Stimulated activated memory B cell treated with anti-CD40 and anti-IgM and Interleukin-4, amounts not matched to agents 10 μg/mL and 1 μg/mL and 100 μg/mL, for 72 hours (primary cell): ENCODE measurements around the gene SMAGP.

ENCODE experiments used
- ATAC-seq: fragments of 150-1000 bp; cut with Tn5 transposase; 2 replicates; pipeline ENCODE4 v1.10.0; 2021
- H3K27ac Mint-ChIP-seq: one replicate; pipeline ENCODE4 v1.8.0; 2022; ENCODE audit warnings: mild to moderate bottlenecking, mixed read lengths
- H3K27me3 Mint-ChIP-seq: one replicate; pipeline ENCODE4 v1.8.0; 2022; ENCODE audit warnings: mixed read lengths
- H3K36me3 Mint-ChIP-seq: one replicate; pipeline ENCODE4 v1.8.0; 2022; ENCODE audit warnings: mixed read lengths
- H3K4me1 Mint-ChIP-seq: one replicate; pipeline ENCODE4 v1.8.0; 2022; ENCODE audit warnings: mixed read lengths
- H3K4me3 Mint-ChIP-seq: one replicate; pipeline ENCODE4 v1.8.0; 2022; ENCODE audit warnings: mild to moderate bottlenecking, moderate library complexity, mixed read lengths
- H3K9me3 Mint-ChIP-seq: one replicate; pipeline ENCODE4 v1.8.0; 2022; ENCODE audit warnings: mixed read lengths

The SMAGP gene

DNA sequence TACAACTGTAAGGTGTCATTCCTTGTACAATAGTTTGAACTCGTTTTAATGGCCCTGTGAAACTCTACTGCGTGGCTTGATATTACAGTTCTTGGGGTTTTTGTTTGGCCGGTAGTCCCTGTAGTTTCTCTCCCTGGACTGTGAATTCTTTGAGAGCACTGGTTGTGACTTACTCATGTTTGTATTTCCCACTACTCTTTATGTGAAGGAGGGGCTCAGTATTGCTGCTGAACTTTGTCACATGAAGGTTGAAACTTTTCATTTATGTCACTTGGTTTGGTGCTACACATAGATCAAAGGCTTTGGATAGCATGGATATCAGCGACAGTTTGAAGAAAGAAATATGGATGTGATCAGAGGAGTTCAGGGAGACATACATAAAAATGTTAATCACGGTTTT is 50.9 kb downstream of the SMAGP start:
- ATAC-seq = no peak
- H3K4me1 Mint-ChIP-seq = peaks cover 14% of the 10 kb centered on the region
- peak overlapping the region; percentile 89 for H3K27ac Mint-ChIP-seq
- H3K36me3 Mint-ChIP-seq = peaks cover 4% of the 10 kb centered on the region
- H3K27me3 Mint-ChIP-seq = no peaks in the 10 kb centered on the region
- peak overlapping the region; percentile 28 for H3K4me3 Mint-ChIP-seq
- no peaks in the 10 kb centered on the region for H3K9me3 Mint-ChIP-seq

DNA sequence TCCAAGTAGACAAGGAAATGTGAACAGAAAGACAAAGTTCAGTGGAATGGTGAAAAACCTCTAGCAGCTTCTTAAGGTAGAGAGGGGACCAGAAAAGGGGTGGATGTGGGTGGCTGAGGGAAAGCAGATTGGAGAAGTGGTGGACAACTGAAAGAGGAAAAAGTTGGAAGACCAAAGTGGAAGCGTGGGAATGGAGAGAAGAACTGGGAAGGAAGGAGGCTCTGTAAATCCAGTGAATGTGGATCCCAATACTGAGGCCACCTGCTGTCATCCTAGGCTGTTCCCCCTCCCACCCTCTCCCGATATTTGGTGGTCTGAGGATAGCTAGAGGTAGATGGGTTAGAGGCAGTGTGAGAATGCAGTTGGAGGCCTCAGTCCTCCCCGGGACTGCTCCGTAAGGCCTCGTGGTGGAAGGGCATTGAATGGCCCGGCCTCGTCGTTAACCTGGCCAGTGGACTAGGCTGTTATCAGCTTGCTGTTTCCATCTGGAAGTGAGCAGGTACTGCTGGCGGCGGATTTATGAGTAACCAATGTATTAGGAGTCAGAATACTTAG is 51.5 kb downstream of the SMAGP start:
- Mint-ChIP-seq H3K36me3 (peaks cover 7% of the 10 kb centered on the region), H3K4me3 (peak overlapping the region; percentile 75), H3K9me3 (no peaks in the 10 kb centered on the region), H3K4me1 (peaks cover 14% of the 10 kb centered on the region), H3K27me3 (no peaks in the 10 kb centered on the region), H3K27ac (peak overlapping the region; percentile 89)
- ATAC-seq = no peak

DNA sequence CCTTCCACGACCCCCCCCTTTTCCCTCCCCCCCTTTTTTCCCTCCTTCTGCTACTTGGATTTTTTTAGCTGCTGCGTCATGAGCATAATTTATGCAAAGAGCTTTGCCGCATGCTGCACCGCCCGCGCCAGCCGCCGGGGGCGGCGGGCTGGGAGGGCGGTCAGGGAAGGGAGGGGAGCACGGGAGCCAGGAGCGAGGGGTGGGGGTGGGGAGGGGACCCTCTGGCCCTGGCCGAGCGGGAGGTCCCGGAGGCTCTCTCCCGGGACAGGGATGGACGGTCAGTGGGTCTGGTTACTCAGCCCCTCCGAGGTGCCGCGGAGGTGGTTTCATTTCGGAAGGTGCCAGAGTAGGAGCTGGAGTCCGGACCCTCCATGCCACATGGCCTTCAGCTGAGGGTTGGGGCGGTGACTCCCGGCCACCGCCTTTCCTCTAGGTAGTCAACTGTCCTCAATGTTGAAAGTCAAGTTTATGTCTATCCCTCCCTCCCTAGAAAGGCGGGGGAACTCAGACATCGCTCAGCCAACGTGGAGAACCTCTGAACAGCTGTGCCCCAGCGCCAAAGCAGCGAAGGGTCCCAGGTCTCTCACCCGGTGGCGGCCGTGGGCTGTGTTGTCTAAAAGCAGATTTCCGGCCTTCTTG is 52.1 kb downstream of the SMAGP start, which contains the start of gene POU6F1:
POU6F1 (minus strand) TSS at position 95 of the 639 bp plus-strand sequence. CDS start 11,226 bp downstream, outside the sequence.
- Mint-ChIP-seq H3K36me3 (peaks cover 7% of the 10 kb centered on the region), H3K9me3 (no peaks in the 10 kb centered on the region), H3K27ac (peak within 1 kb of the TSS; percentile 89), H3K4me1 (peaks cover 14% of the 10 kb centered on the region), H3K4me3 (peak within 1 kb of the TSS; percentile 75), H3K27me3 (no peaks in the 10 kb centered on the region)
- ATAC-seq = peak; percentile 88

DNA sequence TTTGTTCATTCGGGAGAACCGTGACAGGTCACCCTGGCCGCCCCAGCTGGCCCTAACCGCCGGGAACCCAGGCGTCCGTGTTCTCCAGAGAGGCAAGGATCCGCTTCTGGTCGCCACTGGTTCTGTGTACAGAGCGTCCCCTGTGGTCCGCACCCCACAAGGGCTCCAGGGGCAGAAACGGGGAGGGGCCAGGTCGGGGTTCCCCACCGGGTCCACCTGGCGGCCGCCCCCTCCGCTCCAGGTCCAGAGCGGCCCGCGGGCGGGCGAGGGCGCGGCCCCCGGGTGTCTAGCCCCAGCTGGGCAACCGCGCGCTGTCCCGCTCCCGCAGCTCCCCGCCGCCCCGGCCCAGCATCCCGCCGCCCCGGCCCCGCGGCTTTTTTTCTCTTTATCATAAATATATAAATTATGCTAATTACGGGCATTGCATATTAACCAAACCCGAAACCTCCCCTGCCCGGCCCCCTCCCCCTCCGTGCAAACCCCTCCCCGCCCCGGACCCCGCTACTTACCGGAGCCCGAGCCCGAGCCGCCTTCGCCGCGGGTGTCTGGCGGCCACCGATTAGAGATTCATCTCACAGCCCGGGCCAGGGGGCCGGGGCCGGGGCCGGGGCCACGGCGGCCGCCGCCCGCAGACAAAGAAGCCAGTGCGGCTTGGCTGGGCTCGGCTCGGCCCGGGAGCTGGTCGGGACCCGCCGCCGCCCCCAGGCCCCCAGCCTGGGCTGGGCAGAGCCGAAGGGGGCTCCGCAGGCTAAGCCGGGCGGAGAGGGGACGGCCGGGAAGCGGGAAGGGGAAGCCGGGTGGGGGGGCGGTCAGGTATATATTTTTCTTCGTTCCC is 52.9 kb downstream of the SMAGP start:
- Mint-ChIP-seq H3K4me3 (peak overlapping the region; percentile 75), H3K27me3 (no peaks in the 10 kb centered on the region), H3K4me1 (peaks cover 14% of the 10 kb centered on the region), H3K27ac (peak overlapping the region; percentile 89), H3K9me3 (no peaks in the 10 kb centered on the region), H3K36me3 (peaks cover 7% of the 10 kb centered on the region)
- peak; percentile 79 for ATAC-seq

- no peaks in the 10 kb centered on the region for H3K9me3 Mint-ChIP-seq
- peak overlapping the region; percentile 72 for H3K4me3 Mint-ChIP-seq
- ATAC-seq = no peak
- no peaks in the 10 kb centered on the region for H3K27me3 Mint-ChIP-seq
- peaks cover 14% of the 10 kb centered on the region for H3K4me1 Mint-ChIP-seq
- peak overlapping the region; percentile 58 for H3K27ac Mint-ChIP-seq
- H3K36me3 Mint-ChIP-seq = peaks cover 7% of the 10 kb centered on the region
Measured at GRCh38 chr12:51216642-51217041, 53.6 kb downstream of the SMAGP start.

GRCh38 chr12:51214895-51215294 is 55.3 kb downstream of the SMAGP start:
- H3K4me3 Mint-ChIP-seq = no peak overlapping the region
- no peaks in the 10 kb centered on the region for H3K27me3 Mint-ChIP-seq
- H3K27ac Mint-ChIP-seq = no peak overlapping the region
- peaks cover 17% of the 10 kb centered on the region for H3K36me3 Mint-ChIP-seq
- no peaks in the 10 kb centered on the region for H3K9me3 Mint-ChIP-seq
- H3K4me1 Mint-ChIP-seq = peaks cover 14% of the 10 kb centered on the region
- ATAC-seq = no peak

DNA sequence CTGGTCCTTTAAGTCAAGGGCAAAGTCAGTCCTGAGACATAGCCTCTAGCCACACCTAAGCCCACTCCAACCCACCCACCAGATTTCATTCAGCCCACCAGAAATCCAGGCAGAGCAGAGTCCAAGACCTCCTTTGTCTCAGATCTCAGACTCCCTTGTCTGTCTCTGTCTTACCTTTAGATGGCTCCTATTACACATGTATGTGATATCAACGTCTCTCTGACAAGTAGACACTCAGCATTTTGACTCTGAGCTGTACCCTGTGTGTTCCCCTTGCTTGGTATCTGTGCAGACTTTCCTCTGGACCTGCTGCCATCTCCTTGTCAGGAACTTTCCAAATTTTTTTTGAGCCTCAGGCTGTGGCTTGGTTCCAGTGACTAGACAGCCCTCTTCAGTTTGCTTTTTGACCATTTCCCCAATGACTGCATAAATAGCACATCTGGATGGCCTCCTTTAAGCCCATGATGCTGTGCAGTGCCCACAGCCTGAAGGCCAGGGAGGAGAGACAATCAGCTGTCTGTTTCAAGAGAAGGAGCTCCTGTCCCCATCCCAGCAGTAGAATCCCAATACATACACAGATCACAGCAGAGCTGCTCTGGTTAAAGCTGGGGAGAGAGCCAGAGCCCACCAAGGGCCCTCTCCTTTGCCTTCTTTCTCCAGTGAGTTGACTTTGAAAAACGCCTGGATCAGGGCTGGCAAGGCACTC is 59.4 kb downstream of the SMAGP start:
- Mint-ChIP-seq H3K4me3 (no peak overlapping the region), H3K4me1 (no peaks in the 10 kb centered on the region), H3K27me3 (no peaks in the 10 kb centered on the region), H3K27ac (peak overlapping the region; percentile 28), H3K36me3 (peaks cover 24% of the 10 kb centered on the region), H3K9me3 (no peaks in the 10 kb centered on the region)
- ATAC-seq = no peak

- ATAC-seq = no peak
- H3K36me3 Mint-ChIP-seq = peaks cover 20% of the 10 kb centered on the region
- no peaks in the 10 kb centered on the region for H3K27me3 Mint-ChIP-seq
- H3K4me3 Mint-ChIP-seq = no peak overlapping the region
- H3K27ac Mint-ChIP-seq = no peak overlapping the region
- no peaks in the 10 kb centered on the region for H3K4me1 Mint-ChIP-seq
- no peaks in the 10 kb centered on the region for H3K9me3 Mint-ChIP-seq
Measured at GRCh38 chr12:51209259-51209658, 61.0 kb downstream of the SMAGP start.

GRCh38 chr12:51208016-51208660 is 62.1 kb downstream of the SMAGP start:
- Mint-ChIP-seq H3K27me3 (no peaks in the 10 kb centered on the region), H3K4me3 (no peak overlapping the region), H3K36me3 (peaks cover 18% of the 10 kb centered on the region), H3K4me1 (no peaks in the 10 kb centered on the region), H3K27ac (peak overlapping the region; percentile 65), H3K9me3 (no peaks in the 10 kb centered on the region)
- no peak for ATAC-seq

DNA sequence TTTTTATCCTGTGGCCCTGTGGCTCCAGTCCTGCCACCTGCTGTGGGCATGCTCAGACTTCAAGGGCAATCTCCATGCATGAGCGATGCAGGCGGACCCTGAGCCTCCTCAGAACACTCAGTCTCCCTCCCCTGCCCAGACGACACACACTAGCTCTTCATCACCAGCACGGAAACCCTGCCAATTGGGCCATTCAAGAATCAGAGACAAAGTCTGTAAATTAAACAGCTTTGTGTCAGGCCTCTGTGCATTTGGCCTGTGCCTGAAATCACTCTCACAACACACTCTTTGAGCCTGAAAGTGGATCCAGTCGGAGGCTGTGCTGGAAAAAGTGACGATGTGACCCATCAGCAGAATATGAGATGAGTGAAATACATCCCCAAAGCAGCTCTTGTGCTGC is 64.9 kb downstream of the SMAGP start:
- ATAC-seq = no peak
- Mint-ChIP-seq H3K4me3 (no peak overlapping the region), H3K9me3 (no peaks in the 10 kb centered on the region), H3K4me1 (no peaks in the 10 kb centered on the region), H3K27ac (no peak overlapping the region), H3K36me3 (peaks cover 12% of the 10 kb centered on the region), H3K27me3 (no peaks in the 10 kb centered on the region)

DNA sequence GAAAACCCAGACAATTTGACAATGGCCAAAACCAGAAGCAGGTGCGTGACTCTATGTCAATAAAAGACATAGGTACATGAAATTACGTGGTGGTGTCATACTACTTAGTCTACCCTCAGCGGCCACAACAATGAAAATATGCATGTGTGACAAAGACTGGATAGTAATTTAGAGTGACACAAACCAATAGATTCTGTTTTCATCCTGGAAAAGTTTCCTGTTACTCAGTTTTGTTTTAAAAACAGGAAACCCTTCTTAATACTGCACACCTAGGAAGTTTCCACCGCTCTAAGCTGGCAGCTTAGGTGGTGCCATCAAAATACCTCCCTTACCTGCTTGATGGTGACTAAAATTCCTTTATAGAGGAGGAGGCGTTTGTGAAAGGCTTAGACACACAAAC is 67.5 kb downstream of the SMAGP start:
- Mint-ChIP-seq H3K4me3 (no peak overlapping the region), H3K9me3 (no peaks in the 10 kb centered on the region), H3K27me3 (no peaks in the 10 kb centered on the region), H3K4me1 (no peaks in the 10 kb centered on the region), H3K36me3 (peaks cover 7% of the 10 kb centered on the region), H3K27ac (no peak overlapping the region)
- ATAC-seq = no peak

DNA sequence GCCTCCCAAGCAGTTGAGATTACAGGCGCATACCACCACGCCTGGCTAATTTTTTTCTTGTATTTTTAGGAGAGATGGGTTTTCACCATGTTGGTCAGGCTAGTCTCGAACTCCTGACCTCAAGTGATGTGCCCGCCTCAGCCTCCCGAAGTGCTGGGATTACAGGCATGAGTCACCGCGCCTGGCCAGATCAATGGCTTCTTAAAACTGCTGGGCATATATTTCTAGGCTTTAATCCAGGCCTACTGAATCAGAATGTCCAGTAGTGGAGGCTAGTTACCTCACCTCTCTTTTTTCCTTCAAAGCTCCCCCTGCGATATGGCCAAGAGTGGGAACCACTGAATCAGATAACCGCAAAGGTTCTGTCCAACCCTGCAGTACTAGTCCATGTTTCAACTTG is 69.4 kb downstream of the SMAGP start:
- no peaks in the 10 kb centered on the region for H3K4me1 Mint-ChIP-seq
- H3K9me3 Mint-ChIP-seq = no peaks in the 10 kb centered on the region
- ATAC-seq = no peak
- no peak overlapping the region for H3K4me3 Mint-ChIP-seq
- peaks cover 7% of the 10 kb centered on the region for H3K36me3 Mint-ChIP-seq
- H3K27ac Mint-ChIP-seq = no peak overlapping the region
- H3K27me3 Mint-ChIP-seq = no peaks in the 10 kb centered on the region

- no peak overlapping the region for H3K27ac Mint-ChIP-seq
- H3K36me3 Mint-ChIP-seq = peaks cover 7% of the 10 kb centered on the region
- H3K4me3 Mint-ChIP-seq = no peak overlapping the region
- ATAC-seq = no peak
- H3K9me3 Mint-ChIP-seq = no peaks in the 10 kb centered on the region
- H3K27me3 Mint-ChIP-seq = no peaks in the 10 kb centered on the region
- no peaks in the 10 kb centered on the region for H3K4me1 Mint-ChIP-seq
Measured at GRCh38 chr12:51200156-51200555, 70.1 kb downstream of the SMAGP start.

- no peak for ATAC-seq
- Mint-ChIP-seq H3K36me3 (peaks cover 7% of the 10 kb centered on the region), H3K4me3 (no peak overlapping the region), H3K9me3 (no peaks in the 10 kb centered on the region), H3K27me3 (no peaks in the 10 kb centered on the region), H3K4me1 (no peaks in the 10 kb centered on the region), H3K27ac (no peak overlapping the region)
Measured at GRCh38 chr12:51199366-51199945, 70.8 kb downstream of the SMAGP start.
